ENCODE results near the gene PET100.

PET100 gene

DNA sequence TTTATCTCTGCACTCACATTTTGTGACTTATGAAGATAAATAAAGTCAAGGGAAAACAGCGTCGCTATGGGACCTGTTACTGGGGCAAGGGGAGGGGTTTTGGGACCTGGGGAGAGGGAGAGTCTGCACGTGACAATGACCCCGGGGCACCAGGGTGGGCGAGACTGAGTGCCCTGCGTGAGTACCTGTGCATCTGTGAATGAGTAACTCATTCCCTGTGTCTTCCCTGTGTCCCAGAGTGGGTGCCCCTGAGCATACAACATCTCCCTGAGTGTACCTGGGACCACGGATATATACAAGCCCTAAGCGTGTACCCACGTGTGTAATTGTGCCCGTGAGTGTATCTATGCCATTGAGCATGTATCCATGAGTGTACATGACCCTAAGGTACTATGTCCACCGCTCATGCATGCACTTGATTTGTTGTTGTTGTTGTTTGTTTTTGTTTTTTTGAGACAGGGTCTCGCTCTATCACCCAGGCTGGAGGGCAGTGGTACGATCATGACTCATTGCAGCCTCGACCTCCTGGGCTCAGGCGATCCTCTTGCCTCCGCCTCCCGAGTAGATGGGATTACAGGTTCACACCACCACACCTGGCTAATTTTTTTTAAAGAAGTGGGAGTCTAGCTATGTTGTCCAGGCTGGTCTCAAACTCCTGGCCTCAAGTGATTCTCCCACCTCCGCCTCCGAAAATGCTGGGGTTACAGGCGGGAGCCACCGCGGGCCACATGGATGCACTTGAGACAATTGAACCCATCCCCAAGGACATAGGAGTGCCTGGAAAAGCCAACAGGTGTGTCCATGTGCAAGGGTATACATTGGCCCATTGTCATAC lies 50.4 kb downstream of the PET100 start:
- no peak for DNase-seq (ENCODE audit: low spot score)

DNA sequence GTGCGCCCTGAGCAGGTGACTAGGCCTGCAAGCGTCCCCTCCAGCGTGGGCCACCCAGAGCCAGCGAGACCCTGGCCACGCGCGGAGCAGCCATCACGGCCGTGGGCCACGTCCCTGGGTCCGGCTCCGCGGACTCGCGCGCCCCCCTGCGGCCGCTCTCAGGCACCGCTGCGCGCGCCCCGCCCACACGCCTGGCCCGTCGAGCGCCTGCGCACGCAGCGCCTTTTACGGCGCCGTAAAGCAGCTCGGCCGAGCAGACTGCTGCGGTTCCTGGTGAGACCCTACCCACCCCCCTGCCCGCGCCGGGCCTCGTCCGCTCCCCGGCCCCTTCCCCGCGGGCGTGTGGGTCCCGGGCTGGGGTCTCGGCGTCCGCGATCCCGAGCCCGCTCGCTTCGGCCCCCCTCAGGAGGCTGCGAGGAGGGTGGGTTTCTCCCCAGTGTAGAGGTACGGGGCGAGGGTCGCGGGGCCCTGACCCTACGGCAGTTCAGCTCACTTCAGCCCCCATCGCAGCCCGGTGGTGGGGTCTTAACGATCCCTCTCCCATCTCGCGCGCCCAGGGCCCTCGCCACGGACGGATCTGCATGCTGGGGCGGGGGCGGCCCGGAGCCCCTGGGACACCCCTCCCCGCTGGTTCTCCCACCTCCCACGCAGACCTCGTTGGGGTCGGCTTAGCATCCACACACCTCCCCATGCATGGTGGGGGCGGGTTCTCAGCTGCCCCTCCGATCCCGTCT lies 51.2 kb downstream of the PET100 start, which contains the start of gene TRAPPC5:
TRAPPC5 (plus strand) TSS at position 228 of the 734 bp plus-strand sequence. CDS start 1,421 bp downstream, outside the sequence.
- DNase-seq (ENCODE audit: low spot score), result peak; percentile 86
